ENCODE data around the gene SH3BGRL3.
"Not testable (repeated sequence)": the region's sequence is repeated elsewhere in the genome, so short reads cannot be mapped to it uniquely, and the experiment has no call there.

Gene SH3BGRL3

GRCh38 chr1:26306290-26307229 is 26.7 kb downstream of the SH3BGRL3 start, which contains the start of gene UBXN11:
Gene UBXN11, minus strand, starts transcription at chr1:26306636. Its CDS starts 3,753 bp downstream, at chr1:26302883.
- peaks cover 10% of the 10 kb centered on the region for H3F3A ChIP-seq (ENCODE audit: control insufficient read depth, insufficient read depth)
- peaks cover 33% of the 10 kb centered on the region for H3K79me2 ChIP-seq (ENCODE audit: control insufficient read depth, low read length)
- H3K36me3 ChIP-seq (ENCODE audit: control insufficient read depth, low read length): peaks cover under 1% of the 10 kb centered on the region; the same call in 1 of the 2 replicates
- no peaks in the 10 kb centered on the region for H3K9me2 ChIP-seq (replicated peaks; ENCODE audit: control insufficient read depth, low read length)
- no peaks in the 10 kb centered on the region for H3K27me3 ChIP-seq (ENCODE audit: control insufficient read depth, low read length)
- no peaks in the 10 kb centered on the region for H3K9me3 ChIP-seq (ENCODE audit: control insufficient read depth, insufficient read depth, low read length)
- no peaks in the 10 kb centered on the region for H4K20me1 ChIP-seq (ENCODE audit: control insufficient read depth, insufficient read depth, low read depth, low read length)
- H3K4me2 ChIP-seq (ENCODE audit: low read length): peak within 1 kb of the TSS; percentile 96
- TF ChIP-seq CTCF (IDR thresholded peaks at IDR 0.05; ENCODE audit: low read depth, low read length, poor library complexity, severe bottlenecking) (no peak), EZH2phosphoT487 (IDR thresholded peaks at IDR 0.05; ENCODE audit: borderline replicate concordance, low read length) (no peak)
- peak within 1 kb of the TSS; percentile 85 for H3K4me3 ChIP-seq (ENCODE audit: low read length)
- H3K27ac ChIP-seq (ENCODE audit: low read depth, low read length): peak within 1 kb of the TSS; percentile 94
- H3K4me1 ChIP-seq (ENCODE audit: control insufficient read depth, low read length): peaks cover 42% of the 10 kb centered on the region

GRCh38 chr1:26307363-26307781 is 27.5 kb downstream of the SH3BGRL3 start:
- H3K79me2 ChIP-seq (ENCODE audit: control insufficient read depth, low read length): peaks cover 33% of the 10 kb centered on the region
- no peaks in the 10 kb centered on the region for H3K9me2 ChIP-seq (replicated peaks; ENCODE audit: control insufficient read depth, low read length)
- H3K27me3 ChIP-seq (ENCODE audit: control insufficient read depth, low read length): no peaks in the 10 kb centered on the region
- peak overlapping the region; percentile 96 for H3K4me2 ChIP-seq (ENCODE audit: low read length)
- TF ChIP-seq CTCF (IDR thresholded peaks at IDR 0.05; ENCODE audit: low read depth, low read length, poor library complexity, severe bottlenecking) (no peak), EZH2phosphoT487 (IDR thresholded peaks at IDR 0.05; ENCODE audit: borderline replicate concordance, low read length) (no peak)
- peak overlapping the region; percentile 85 for H3K4me3 ChIP-seq (ENCODE audit: low read length)
- H3F3A ChIP-seq (ENCODE audit: control insufficient read depth, insufficient read depth): peaks cover 10% of the 10 kb centered on the region
- H3K4me1 ChIP-seq (ENCODE audit: control insufficient read depth, low read length): peaks cover 42% of the 10 kb centered on the region
- H3K9me3 ChIP-seq (ENCODE audit: control insufficient read depth, insufficient read depth, low read length): no peaks in the 10 kb centered on the region
- no peaks in the 10 kb centered on the region for H4K20me1 ChIP-seq (ENCODE audit: control insufficient read depth, insufficient read depth, low read depth, low read length)
- H3K36me3 ChIP-seq (ENCODE audit: control insufficient read depth, low read length): no peaks in the 10 kb centered on the region
- peak overlapping the region; percentile 94 for H3K27ac ChIP-seq (ENCODE audit: low read depth, low read length)

DNA sequence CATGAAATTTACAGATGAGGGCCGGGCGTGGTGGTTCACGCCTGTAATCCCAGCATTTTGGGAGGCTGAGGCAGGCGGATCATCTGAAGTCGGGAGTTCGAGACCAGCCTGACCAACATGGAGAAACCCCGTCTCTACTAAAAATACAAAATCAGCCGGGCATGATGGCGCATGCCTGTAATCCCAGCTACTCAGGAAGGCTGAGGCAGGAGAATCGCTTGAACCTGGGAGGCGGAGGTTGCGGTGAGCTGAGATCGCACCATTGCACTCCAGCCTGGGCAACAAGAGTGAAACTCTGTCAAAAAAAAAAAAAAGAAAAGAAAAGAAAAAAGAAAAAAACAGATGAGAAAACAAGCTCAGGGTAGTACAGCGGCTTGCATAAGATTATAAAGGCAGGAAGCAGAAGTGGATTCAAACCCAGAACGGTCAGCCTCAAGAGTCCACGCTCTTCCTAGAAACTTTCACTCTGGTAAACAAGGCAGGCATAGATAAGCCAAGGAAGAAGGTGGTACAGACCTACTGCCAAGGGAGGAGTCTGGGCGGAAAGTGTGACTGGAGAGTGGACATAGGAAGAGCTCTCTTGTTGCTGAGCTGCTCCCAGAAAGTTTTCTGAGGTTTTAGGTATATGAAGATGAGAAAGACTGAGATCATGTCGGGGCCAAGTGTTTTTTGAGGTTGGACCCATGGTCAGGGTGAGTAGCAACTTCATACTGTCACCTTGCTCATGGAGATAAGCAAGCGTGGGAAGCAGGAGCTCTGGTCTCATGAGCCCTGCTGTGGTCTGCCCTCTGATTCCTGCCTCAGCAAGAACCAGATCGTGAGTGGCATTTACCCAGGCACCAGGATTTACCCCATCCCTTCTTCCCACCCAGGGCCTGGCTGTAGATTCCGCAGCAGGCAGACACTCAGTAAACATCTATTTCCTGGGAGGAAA is 28.3 kb downstream of the SH3BGRL3 start:
- Histone ChIP-seq H3K4me2 (ENCODE audit: low read length) (peak overlapping the region; percentile 96), H3K4me1 (ENCODE audit: control insufficient read depth, low read length) (peaks cover 40% of the 10 kb centered on the region), H3K4me3 (ENCODE audit: low read length) (peak overlapping the region; percentile 85), H3K27ac (ENCODE audit: low read depth, low read length) (peak overlapping the region; percentile 94), H3K79me2 (ENCODE audit: control insufficient read depth, low read length) (peaks cover 24% of the 10 kb centered on the region)
- not testable (repeated sequence) for H4K20me1 ChIP-seq (ENCODE audit: control insufficient read depth, insufficient read depth, low read depth, low read length); H3K9me2 ChIP-seq (replicated peaks; ENCODE audit: control insufficient read depth, low read length); H3K9me3 ChIP-seq (ENCODE audit: control insufficient read depth, insufficient read depth, low read length); H3K27me3 ChIP-seq (ENCODE audit: control insufficient read depth, low read length); H3K36me3 ChIP-seq (ENCODE audit: control insufficient read depth, low read length); H3F3A ChIP-seq (ENCODE audit: control insufficient read depth, insufficient read depth)
